ENCODE results near the gene TBC1D22B. TPM values are rescaled to one million over a fixed set of nuclear protein-coding genes. Genes with fewer than 3 reads are reported as not detected.

Gene TBC1D22B
- total and polyA plus RNA-seq, 9 of the 15 experiments (the other 6 are each of a cell fraction or from before 2014, with no cell fraction given), result 4.8 to 24.2 (median 13.5) TPM

DNA sequence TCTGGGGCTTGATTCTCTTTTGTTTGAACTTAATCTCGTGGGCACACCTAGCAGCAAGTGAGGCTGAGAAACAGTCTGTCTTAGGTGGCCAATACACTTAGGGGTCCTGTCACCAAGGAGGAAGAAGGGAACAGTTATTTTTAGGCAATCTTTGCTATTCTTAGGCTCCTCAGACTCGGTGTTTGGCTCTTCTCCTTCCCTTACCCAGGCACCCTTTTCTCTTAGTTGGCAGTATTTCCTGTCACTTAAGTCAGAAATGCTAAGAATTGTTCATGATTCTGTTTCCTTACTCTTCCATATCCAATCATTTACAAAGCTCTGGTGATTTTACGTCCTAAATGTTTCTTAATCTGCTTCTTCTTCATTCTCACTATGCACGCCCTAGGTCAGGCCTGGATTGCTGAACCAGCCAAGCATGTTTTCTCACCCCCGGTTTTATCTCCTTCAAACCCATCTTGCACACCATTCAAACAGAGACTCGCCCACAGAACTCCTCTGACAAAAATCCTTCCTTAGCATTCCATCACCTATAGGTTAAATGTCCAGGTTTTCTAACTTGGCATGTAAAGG lies 45.6 kb downstream of the TBC1D22B start (continued):
- TF ChIP-seq ZNF384 (IDR thresholded peaks at IDR 0.05; ENCODE audit: low read depth, low read length) (no peak), RBM25 (IDR thresholded peaks at IDR 0.05; ENCODE audit: low read depth, low read length, severe bottlenecking) (peak; percentile 69), ZNF592 (IDR thresholded peaks at IDR 0.05) (0 out of 2 replicates have a peak, but pooled peaks have one; percentile 17), HDAC1 (IDR thresholded peaks at IDR 0.05) (peak in 1 of 2 experiments; percentile 38; a peak in 1 of 4 replicates), HSF4 (CRISPR knock-in tag; IDR thresholded peaks at IDR 0.05; ENCODE audit: borderline replicate concordance) (0 out of 2 replicates have a peak, but pooled peaks have one; percentile 60), IRF2 (CRISPR knock-in tag; IDR thresholded peaks at IDR 0.05) (peak; percentile 5; the same call in 1 of the 2 replicates), MAFG (tag; conservative IDR thresholded peaks at IDR 0.05) (no peak), CBX8 (IDR thresholded peaks at IDR 0.05; ENCODE audit: borderline replicate concordance, extremely low read depth, low read depth, low read length, poor library complexity, severe bottlenecking) (no peak), ZNF184 (CRISPR knock-in tag; IDR thresholded peaks at IDR 0.05) (no peak), POLR2A (conservative IDR thresholded peaks at IDR 0.05) (no peak), NFXL1 (CRISPR knock-in tag; IDR thresholded peaks at IDR 0.05) (no peak), ZNF444 (CRISPR knock-in tag; IDR thresholded peaks at IDR 0.05) (no peak), RBM15 (IDR thresholded peaks at IDR 0.05; ENCODE audit: insufficient read depth, low read length) (no peak), DPF2 (IDR thresholded peaks at IDR 0.05) (no peak), TCFL5 (CRISPR knock-in tag; conservative IDR thresholded peaks at IDR 0.05) (no peak), ZBTB33 (CRISPR knock-in tag; IDR thresholded peaks at IDR 0.05) (no peak), ZSCAN29 (IDR thresholded peaks at IDR 0.05) (no peak), ZNF316 (IDR thresholded peaks at IDR 0.05) (0 out of 2 replicates have a peak, but pooled peaks have one; percentile 10), GABPB2 (CRISPR knock-in tag; conservative IDR thresholded peaks at IDR 0.05) (no peak)
- TF ChIP-seq, protein P1, sequence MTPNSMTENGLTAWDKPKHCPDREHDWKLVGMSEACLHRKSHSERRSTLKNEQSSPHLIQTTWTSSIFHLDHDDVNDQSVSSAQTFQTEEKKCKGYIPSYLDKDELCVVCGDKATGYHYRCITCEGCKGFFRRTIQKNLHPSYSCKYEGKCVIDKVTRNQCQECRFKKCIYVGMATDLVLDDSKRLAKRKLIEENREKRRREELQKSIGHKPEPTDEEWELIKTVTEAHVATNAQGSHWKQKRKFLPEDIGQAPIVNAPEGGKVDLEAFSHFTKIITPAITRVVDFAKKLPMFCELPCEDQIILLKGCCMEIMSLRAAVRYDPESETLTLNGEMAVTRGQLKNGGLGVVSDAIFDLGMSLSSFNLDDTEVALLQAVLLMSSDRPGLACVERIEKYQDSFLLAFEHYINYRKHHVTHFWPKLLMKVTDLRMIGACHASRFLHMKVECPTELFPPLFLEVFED (CRISPR knock-in tag; conservative IDR thresholded peaks at IDR 0.05), result no peak
- TF ChIP-seq, protein P2, sequence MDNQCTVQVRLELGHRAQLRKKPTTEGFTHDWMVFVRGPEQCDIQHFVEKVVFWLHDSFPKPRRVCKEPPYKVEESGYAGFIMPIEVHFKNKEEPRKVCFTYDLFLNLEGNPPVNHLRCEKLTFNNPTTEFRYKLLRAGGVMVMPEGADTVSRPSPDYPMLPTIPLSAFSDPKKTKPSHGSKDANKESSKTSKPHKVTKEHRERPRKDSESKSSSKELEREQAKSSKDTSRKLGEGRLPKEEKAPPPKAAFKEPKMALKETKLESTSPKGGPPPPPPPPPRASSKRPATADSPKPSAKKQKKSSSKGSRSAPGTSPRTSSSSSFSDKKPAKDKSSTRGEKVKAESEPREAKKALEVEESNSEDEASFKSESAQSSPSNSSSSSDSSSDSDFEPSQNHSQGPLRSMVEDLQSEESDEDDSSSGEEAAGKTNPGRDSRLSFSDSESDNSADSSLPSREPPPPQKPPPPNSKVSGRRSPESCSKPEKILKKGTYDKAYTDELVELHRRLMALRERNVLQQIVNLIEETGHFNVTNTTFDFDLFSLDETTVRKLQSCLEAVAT (IDR thresholded peaks at IDR 0.05), result no peak
